Measurements from ENCODE around the gene POLN.
"Not testable (repeated sequence)": the region's sequence is repeated elsewhere in the genome, so short reads cannot be mapped to it uniquely, and the experiment has no call there.

POLN gene

DNA sequence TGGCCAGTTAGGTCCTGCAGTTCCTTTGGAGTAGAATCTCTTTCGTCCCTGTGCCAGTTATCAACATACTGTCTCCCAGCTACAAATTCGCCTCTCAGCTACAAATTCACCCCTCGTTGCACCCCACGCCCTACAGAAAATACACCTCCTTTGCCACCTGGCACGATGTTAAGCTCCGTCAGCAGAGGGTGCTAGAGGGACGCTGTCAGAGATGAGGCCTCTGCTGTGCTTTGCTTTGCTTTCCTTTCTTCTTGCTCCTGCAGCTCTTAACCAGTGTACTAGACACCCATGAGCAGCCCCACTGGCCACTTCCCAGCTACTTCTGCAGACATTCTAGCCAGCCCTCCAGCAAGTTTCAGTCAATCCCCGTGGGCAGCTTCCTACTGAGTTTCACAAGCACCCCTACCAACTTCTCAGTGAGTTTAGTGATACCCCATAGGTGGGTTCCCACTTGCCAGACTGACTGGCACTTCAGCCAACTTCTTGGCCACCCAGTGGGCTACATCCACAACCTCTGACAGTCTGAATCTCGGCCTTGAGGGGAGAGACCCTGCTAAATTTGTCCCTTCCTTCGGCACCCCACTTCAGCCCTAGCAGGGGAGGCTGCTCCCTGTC lies 21.8 kb downstream of the POLN start:
- no peaks in the 10 kb centered on the region for H3K27me3 ChIP-seq (ENCODE audit: insufficient read depth, poor library complexity, severe bottlenecking)
- TF ChIP-seq, protein P1, sequence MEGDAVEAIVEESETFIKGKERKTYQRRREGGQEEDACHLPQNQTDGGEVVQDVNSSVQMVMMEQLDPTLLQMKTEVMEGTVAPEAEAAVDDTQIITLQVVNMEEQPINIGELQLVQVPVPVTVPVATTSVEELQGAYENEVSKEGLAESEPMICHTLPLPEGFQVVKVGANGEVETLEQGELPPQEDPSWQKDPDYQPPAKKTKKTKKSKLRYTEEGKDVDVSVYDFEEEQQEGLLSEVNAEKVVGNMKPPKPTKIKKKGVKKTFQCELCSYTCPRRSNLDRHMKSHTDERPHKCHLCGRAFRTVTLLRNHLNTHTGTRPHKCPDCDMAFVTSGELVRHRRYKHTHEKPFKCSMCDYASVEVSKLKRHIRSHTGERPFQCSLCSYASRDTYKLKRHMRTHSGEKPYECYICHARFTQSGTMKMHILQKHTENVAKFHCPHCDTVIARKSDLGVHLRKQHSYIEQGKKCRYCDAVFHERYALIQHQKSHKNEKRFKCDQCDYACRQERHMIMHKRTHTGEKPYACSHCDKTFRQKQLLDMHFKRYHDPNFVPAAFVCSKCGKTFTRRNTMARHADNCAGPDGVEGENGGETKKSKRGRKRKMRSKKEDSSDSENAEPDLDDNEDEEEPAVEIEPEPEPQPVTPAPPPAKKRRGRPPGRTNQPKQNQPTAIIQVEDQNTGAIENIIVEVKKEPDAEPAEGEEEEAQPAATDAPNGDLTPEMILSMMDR (IDR thresholded peaks at IDR 0.05; ENCODE audit: poor library complexity, severe bottlenecking): peak; percentile 91
- DNase-seq (ENCODE audit: low spot score) (no peak), ATAC-seq (ENCODE audit: low read depth) (peak; percentile 80)
- no peak overlapping the region for H3K4me3 ChIP-seq (ENCODE audit: severe bottlenecking)
- no peak overlapping the region for H3K27ac ChIP-seq (ENCODE audit: poor library complexity, severe bottlenecking)
- no peaks in the 10 kb centered on the region for H3K4me1 ChIP-seq (ENCODE audit: insufficient read depth, poor library complexity, severe bottlenecking)
- H3K9me3 ChIP-seq (ENCODE audit: severe bottlenecking): no peaks in the 10 kb centered on the region
- H3K36me3 ChIP-seq (ENCODE audit: low read depth): no peaks in the 10 kb centered on the region

DNA sequence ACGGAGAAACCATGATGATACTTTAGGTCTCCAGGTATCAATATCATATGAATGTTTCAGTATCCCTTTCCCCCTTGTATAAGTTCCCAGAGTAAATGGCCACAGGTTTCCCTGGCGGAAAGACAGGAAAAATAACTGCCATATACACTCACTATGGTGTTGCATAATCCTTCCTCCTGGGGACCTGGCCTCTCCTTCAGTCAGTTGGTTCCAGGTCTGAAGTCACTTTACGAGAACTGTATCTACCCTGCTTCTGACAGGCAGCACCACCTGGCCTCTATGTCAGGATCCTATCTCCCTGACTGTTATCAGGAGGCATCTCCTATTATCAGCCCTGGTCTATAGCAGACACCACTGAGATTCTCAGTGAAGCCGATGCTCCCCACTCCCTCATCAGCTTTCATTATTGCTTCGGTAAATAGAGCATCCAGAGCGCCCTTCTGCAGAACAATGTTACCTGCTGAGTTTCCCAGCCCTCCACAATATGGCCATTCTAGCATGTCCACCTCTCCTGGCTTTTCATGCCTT lies 22.6 kb downstream of the POLN start:
- no peak for DNase-seq (ENCODE audit: low spot score)
- no peaks in the 10 kb centered on the region for H3K27me3 ChIP-seq (ENCODE audit: insufficient read depth, poor library complexity, severe bottlenecking)

DNA sequence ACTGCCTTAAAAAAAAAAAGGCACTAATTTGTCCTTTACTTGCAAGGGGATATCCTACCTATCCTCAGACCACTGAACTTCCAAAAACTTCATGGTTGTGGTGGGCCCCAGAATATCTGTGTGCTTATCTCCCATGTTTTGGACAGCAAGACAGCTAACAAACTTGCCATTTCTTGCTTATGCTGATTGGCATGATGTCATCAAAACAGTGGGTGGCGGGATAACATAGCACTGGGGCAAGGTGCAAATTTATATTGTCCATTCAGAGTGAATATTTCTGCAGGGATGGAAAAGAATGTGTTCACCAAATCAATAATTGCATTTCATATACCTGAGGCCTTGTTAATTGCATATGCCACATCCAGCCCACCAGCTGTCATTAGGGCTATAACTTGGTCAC lies 23.5 kb downstream of the POLN start:
- ATAC-seq (ENCODE audit: low read depth): no peak

More for the DNA sequence above, 22.6 kb downstream of the POLN start:
- no peak for ATAC-seq (ENCODE audit: low read depth)
- H3K27ac ChIP-seq (ENCODE audit: poor library complexity, severe bottlenecking): no peak overlapping the region
- TF ChIP-seq, protein P1 (IDR thresholded peaks at IDR 0.05; ENCODE audit: poor library complexity, severe bottlenecking): no peak
- H3K4me1 ChIP-seq (ENCODE audit: insufficient read depth, poor library complexity, severe bottlenecking): no peaks in the 10 kb centered on the region
- no peaks in the 10 kb centered on the region for H3K9me3 ChIP-seq (ENCODE audit: severe bottlenecking)
- H3K36me3 ChIP-seq (ENCODE audit: low read depth): no peaks in the 10 kb centered on the region
- H3K4me3 ChIP-seq (ENCODE audit: severe bottlenecking): no peak overlapping the region

DNA sequence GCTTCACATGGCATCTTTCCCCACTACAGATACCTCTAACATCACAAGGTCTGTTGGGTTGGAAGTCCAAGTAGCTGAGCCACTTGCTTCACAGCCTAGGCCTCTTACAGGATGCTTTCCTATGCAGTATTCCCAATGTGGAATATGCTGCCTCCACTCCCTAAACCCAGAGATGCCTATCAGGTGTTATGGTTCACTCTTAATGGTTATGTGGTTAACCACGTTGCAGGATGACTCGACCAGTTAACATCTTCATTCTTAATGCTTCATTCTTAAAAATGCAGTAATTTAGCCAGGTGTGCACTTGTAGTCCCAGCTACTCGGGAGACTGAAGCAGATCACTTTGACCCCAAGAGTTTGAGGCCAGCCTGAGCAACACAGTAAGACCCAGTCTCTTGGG lies 24.2 kb downstream of the POLN start:
- TF ChIP-seq, protein P1 (IDR thresholded peaks at IDR 0.05; ENCODE audit: poor library complexity, severe bottlenecking): no peak
- ATAC-seq (ENCODE audit: low read depth): peak; percentile 66
- Histone ChIP-seq H3K27me3 (ENCODE audit: insufficient read depth, poor library complexity, severe bottlenecking) (no peaks in the 10 kb centered on the region), H3K9me3 (ENCODE audit: severe bottlenecking) (no peaks in the 10 kb centered on the region), H3K4me1 (ENCODE audit: insufficient read depth, poor library complexity, severe bottlenecking) (no peaks in the 10 kb centered on the region), H3K27ac (ENCODE audit: poor library complexity, severe bottlenecking) (no peak overlapping the region), H3K4me3 (ENCODE audit: severe bottlenecking) (no peak overlapping the region), H3K36me3 (ENCODE audit: low read depth) (no peaks in the 10 kb centered on the region)
- DNase-seq (ENCODE audit: low spot score): no peak

More for the DNA sequence above, 23.5 kb downstream of the POLN start:
- H3K27me3 ChIP-seq (ENCODE audit: insufficient read depth, poor library complexity, severe bottlenecking): no peaks in the 10 kb centered on the region
- DNase-seq (ENCODE audit: low spot score): no peak
- H3K4me3 ChIP-seq (ENCODE audit: severe bottlenecking): no peak overlapping the region
- H3K36me3 ChIP-seq (ENCODE audit: low read depth): no peaks in the 10 kb centered on the region
- H3K9me3 ChIP-seq (ENCODE audit: severe bottlenecking): no peaks in the 10 kb centered on the region
- no peak overlapping the region for H3K27ac ChIP-seq (ENCODE audit: poor library complexity, severe bottlenecking)
- TF ChIP-seq, protein P1 (IDR thresholded peaks at IDR 0.05; ENCODE audit: poor library complexity, severe bottlenecking): no peak
- no peaks in the 10 kb centered on the region for H3K4me1 ChIP-seq (ENCODE audit: insufficient read depth, poor library complexity, severe bottlenecking)

DNA sequence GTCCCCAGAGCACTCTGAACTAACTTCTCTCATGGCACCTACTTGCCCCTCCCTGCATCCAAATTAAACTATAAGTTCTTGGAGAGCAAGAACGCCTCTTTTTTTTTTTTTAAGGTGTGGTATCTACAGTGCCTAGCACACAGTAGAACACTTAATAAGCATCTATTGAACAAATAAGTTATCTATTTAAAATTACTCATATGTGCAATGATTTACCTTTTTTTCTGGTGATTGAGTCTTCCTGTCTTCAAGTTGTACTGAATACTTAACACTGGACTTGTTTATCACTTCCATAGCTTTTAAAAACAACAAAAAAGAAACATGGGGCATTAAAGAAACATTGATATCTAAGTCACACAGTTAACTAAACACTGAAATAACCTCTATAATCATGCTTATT lies 29.1 kb downstream of the POLN start:
- Histone ChIP-seq H3K36me3 (ENCODE audit: low read depth) (no peaks in the 10 kb centered on the region), H3K4me3 (ENCODE audit: severe bottlenecking) (no peak overlapping the region), H3K27ac (ENCODE audit: poor library complexity, severe bottlenecking) (no peak overlapping the region), H3K4me1 (ENCODE audit: insufficient read depth, poor library complexity, severe bottlenecking) (no peaks in the 10 kb centered on the region), H3K9me3 (ENCODE audit: severe bottlenecking) (no peaks in the 10 kb centered on the region), H3K27me3 (ENCODE audit: insufficient read depth, poor library complexity, severe bottlenecking) (no peaks in the 10 kb centered on the region)
- ATAC-seq (ENCODE audit: low read depth): no peak
- DNase-seq (ENCODE audit: low spot score): no peak
- TF ChIP-seq, protein P1 (IDR thresholded peaks at IDR 0.05; ENCODE audit: poor library complexity, severe bottlenecking): no peak

DNA sequence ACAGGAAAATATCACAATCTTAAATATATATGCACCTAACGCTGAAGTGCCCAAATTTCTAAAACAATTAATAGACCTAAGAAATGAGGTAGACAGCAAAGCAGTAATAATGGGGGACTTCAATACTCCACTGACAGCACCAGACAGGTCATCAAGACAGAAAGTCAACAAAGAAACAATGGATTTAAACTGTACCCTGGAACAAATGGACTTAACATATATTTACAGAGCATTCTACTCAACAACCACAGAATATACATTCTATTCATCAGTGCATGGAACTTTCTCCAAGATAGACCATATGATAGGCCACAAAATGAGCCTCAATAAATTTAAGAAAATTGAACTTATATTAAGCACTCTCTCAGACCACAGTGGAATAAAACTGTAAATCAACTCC lies 39.1 kb downstream of the POLN start:
- not testable (repeated sequence) for H3K27ac ChIP-seq (ENCODE audit: poor library complexity, severe bottlenecking); H3K9me3 ChIP-seq (ENCODE audit: severe bottlenecking); ATAC-seq (ENCODE audit: low read depth); H3K27me3 ChIP-seq (ENCODE audit: insufficient read depth, poor library complexity, severe bottlenecking); H3K4me3 ChIP-seq (ENCODE audit: severe bottlenecking); H3K36me3 ChIP-seq (ENCODE audit: low read depth); DNase-seq (ENCODE audit: low spot score); H3K4me1 ChIP-seq (ENCODE audit: insufficient read depth, poor library complexity, severe bottlenecking)
